ENCODE data around the gene RHBDD3. TPM values are rescaled to one million over a fixed set of nuclear protein-coding genes. Genes with fewer than 3 reads are reported as not detected.

RHBDD3 gene
- 10 to 100 TPM; 52.0 to 61.0 (median 56.8) TPM for total RNA-seq

GRCh38 chr22:29267858-29268510 lies at the start of gene RHBDD3, which contains the start of gene EWSR1:
Gene RHBDD3, minus strand, starts transcription at chr22:29267981. Its CDS starts 2,355 bp downstream, at chr22:29265626.
Gene EWSR1, plus strand, starts transcription at chr22:29268268. Its CDS starts 69 bp downstream, at chr22:29268337.
- Mint-ChIP-seq H3K9me3 (no peaks in the 10 kb centered on the region), H3K4me1 (ENCODE audit: low read depth) (peaks cover 43% of the 10 kb centered on the region), H3K27me3 (ENCODE audit: low read depth) (no peaks in the 10 kb centered on the region), H3K36me3 (ENCODE audit: insufficient read depth) (peaks cover 44% of the 10 kb centered on the region), H3K4me3 (peak within 1 kb of the TSS; percentile 96)
- DNase-seq (peak; percentile 96), ATAC-seq (peak; percentile 87 to 90)

DNA sequence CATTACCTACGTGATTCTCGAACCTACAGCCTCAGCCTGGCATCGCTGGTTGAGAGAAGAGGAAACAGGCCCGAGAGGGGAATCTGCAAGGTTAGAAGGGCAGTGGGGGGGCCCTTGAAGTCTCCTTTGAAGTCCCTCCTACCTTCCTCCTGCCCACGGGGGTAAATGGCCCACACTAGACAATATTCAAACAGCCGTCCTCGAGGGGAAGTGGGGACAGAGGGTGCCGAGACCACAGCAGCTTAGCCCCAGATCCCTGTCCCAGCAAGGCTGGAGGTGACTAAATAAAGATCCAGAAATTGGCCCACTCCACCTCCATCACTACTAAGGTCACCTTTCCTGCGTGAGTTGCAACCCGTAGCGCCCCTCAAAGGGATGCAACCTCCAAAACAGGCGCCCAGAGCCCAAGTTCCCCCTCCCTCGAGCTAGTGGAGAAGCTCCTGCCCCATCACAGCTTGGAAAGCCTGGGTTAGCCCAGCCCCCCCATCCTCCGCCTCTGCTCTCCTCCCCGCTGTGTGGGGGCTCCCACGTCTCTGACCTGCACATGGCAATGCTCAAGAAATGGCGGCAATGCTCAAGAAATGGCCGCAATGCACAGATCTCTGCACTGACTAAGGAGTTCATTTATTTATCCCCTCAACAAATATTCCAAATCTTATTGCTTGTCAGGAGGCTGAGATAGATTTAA lies 48.5 kb upstream of the RHBDD3 start:
- no peaks in the 10 kb centered on the region for H3K9me3 Mint-ChIP-seq
- no peak overlapping the region for H3K4me3 Mint-ChIP-seq
- H3K4me1 Mint-ChIP-seq (ENCODE audit: low read depth): peaks cover 17% of the 10 kb centered on the region
- DNase-seq: no peak
- H3K27me3 Mint-ChIP-seq (ENCODE audit: low read depth): peaks cover 40% of the 10 kb centered on the region
- ATAC-seq: no peak
- H3K36me3 Mint-ChIP-seq (ENCODE audit: insufficient read depth): no peaks in the 10 kb centered on the region

DNA sequence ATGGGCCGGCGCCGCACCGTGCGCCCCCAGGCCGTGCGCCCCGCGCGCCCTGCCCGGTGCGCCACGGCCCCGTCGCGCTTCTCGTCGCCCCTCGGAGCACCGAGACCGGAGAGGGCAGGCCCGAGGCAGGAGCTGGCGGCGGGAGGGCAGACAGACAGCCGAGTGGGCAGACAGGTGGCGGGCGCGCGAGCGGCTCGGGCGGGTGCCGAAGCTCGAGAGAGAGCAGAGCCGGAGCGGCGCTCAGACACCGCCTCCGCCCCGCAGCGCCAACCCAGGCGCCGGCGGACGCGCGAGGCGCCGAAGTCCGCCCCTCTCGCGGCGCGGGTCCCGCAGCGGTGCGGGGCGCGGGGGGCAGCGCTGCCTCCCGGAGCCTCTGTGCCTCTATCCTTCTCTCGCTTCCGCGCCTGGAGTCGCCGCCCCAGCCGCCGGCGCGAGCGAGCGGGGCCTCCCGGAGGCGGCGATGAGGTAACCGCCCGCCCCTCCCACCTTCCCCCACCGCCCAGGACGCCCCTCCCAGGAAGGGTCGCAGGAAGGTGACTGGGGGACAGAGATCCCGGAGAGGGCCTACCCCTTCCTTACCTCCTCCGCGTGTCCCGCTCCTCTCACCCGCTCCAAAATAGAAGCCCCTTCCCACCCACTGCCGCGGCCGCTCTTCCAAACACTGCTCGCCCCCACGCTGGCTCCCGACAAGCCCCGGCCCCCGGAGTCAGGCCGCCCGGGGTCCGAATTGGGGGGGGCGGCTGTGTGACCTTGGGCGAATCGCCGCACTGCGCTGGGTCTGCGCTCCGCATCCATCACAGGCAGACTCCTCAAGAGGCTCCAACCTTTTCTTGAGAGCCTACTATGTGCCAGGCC lies 47.7 kb upstream of the RHBDD3 start, which contains the start of gene RASL10A:
TSS of gene RASL10A (minus strand) at position 412 of the 855 bp plus-strand sequence. CDS start 451 bp downstream, outside the sequence.
- H3K36me3 Mint-ChIP-seq (ENCODE audit: insufficient read depth): no peaks in the 10 kb centered on the region
- H3K4me3 Mint-ChIP-seq: peak within 1 kb of the TSS; percentile 0
- peaks cover 19% of the 10 kb centered on the region for H3K4me1 Mint-ChIP-seq (ENCODE audit: low read depth)
- no peaks in the 10 kb centered on the region for H3K9me3 Mint-ChIP-seq
- DNase-seq: no peak
- peak in 1 of 2 donors; percentile 28 for ATAC-seq
- peaks cover 44% of the 10 kb centered on the region for H3K27me3 Mint-ChIP-seq (ENCODE audit: low read depth)

DNA sequence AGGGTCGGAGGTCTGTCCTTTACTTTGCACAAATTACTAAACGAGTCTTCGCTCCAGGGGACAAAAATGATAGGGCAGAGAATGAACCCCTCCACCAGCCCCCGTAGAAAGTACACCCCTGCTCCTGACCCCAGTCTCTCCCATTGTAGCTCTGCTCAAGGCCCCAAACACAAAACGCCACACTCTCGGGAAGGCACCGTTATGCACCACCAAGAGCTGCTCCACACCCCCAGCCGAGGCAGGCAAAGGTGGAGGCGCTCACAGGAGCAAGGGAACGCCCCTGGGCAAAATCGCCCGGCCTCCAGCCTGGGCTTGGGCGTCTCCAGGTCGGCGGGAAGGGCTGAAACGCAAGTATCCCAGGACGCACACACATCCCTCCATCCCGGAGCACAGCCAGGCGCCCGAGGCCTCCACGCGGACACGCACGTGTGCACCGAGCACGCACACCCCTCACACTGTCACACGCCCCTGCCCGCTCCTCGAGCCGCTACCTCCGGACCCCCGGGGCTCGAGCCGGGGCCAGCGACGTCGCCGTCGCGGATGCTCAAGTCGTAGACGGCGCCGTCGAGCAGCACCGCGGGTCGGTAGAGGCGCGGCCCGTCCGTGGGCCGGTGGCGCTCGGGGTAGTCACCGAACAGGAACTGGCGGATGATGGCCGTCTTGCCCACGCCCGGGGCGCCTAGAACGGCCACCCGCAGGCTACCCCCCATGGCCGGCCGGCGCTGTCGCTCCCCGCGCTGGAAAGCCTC lies 46.9 kb upstream of the RHBDD3 start:
- Mint-ChIP-seq H3K4me3 (peak overlapping the region; percentile 0), H3K36me3 (ENCODE audit: insufficient read depth) (no peaks in the 10 kb centered on the region), H3K4me1 (ENCODE audit: low read depth) (peaks cover 19% of the 10 kb centered on the region), H3K9me3 (no peaks in the 10 kb centered on the region), H3K27me3 (ENCODE audit: low read depth) (peaks cover 44% of the 10 kb centered on the region)
- DNase-seq: no peak
- ATAC-seq: no peak

DNA sequence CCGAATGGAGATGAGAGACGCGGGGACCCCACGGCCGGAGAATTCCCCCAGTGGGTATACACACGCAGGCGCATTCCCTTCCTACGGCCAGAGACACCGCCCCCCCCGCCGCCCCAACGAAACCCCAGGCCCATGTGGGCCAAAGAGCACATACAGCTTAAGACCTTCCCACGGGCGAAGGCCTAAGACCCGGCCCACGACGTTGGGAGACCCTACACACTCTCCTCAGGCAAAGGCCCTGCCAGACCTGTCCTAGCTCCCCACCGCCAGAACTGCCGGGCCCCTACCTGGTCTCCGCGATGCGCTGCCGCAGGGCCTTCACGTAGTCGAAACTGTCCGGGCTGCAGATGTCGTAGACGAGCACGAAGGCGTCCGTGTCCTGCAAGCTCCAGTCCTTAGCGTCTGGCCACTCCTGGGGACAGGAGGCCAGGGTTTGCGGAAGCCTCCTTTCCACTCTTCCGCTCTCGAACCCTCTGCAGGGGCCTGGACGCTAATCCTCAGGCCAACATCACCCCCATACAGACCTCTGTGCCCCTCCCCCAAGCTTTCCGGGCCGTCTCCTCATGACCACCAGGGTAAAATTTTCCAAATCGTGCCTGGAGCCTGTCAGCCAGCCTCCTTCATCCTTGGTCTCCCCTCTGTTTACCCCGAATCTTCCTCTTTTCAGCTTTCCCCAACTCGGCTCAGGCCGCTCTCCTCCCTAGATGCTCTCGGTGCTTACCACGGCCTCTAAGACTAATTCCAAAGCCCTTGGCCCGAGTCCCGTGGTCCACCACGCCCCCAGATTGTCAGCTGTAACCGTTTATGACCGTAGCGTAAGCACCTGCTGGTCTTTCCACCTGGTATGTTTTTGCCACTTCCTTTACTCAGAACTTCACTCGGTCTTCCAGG lies 46.0 kb upstream of the RHBDD3 start:
- no peaks in the 10 kb centered on the region for H3K9me3 Mint-ChIP-seq
- DNase-seq (no peak), ATAC-seq (no peak)
- H3K27me3 Mint-ChIP-seq (ENCODE audit: low read depth): peaks cover 44% of the 10 kb centered on the region
- peak overlapping the region; percentile 0 for H3K4me3 Mint-ChIP-seq
- no peaks in the 10 kb centered on the region for H3K36me3 Mint-ChIP-seq (ENCODE audit: insufficient read depth)
- H3K4me1 Mint-ChIP-seq (ENCODE audit: low read depth): peaks cover 21% of the 10 kb centered on the region

DNA sequence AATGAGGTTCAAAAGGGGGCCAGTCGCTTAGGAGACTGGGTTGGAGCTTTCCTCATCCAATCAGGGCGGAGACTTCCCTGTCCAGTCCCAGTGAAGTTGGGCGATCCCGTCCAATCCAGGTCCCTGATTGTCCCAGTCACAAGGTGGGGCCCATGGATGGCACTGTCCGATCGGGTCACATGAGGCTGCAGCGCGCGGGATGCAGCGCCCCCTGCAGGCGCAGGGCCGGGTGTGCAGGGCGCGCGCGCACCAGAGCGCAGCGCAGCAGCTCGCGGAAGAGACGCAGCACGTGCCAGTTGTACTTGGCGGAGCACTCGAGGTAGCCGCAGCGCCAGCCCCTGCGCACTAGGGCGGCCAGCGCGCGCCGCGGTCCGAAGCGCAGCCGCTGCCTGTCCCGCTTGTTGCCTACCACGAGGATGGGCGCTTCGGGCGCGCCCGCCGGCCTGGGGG lies 45.4 kb upstream of the RHBDD3 start:
- Mint-ChIP-seq H3K4me1 (ENCODE audit: low read depth) (peaks cover 26% of the 10 kb centered on the region), H3K27me3 (ENCODE audit: low read depth) (peaks cover 44% of the 10 kb centered on the region), H3K4me3 (no peak overlapping the region), H3K9me3 (no peaks in the 10 kb centered on the region), H3K36me3 (ENCODE audit: insufficient read depth) (no peaks in the 10 kb centered on the region)
- no peak for DNase-seq
- ATAC-seq: peak; percentile 39 to 42

GRCh38 chr22:29312218-29313125 lies 44.7 kb upstream of the RHBDD3 start:
- no peaks in the 10 kb centered on the region for H3K9me3 Mint-ChIP-seq
- no peak overlapping the region for H3K4me3 Mint-ChIP-seq
- no peaks in the 10 kb centered on the region for H3K36me3 Mint-ChIP-seq (ENCODE audit: insufficient read depth)
- no peak for DNase-seq
- peaks cover 44% of the 10 kb centered on the region for H3K27me3 Mint-ChIP-seq (ENCODE audit: low read depth)
- ATAC-seq: no peak
- peaks cover 27% of the 10 kb centered on the region for H3K4me1 Mint-ChIP-seq (ENCODE audit: low read depth)

GRCh38 chr22:29311464-29312217 lies 43.9 kb upstream of the RHBDD3 start:
- Mint-ChIP-seq H3K36me3 (ENCODE audit: insufficient read depth) (no peaks in the 10 kb centered on the region), H3K4me3 (no peak overlapping the region), H3K9me3 (no peaks in the 10 kb centered on the region), H3K27me3 (ENCODE audit: low read depth) (peaks cover 40% of the 10 kb centered on the region), H3K4me1 (ENCODE audit: low read depth) (peaks cover 29% of the 10 kb centered on the region)
- DNase-seq (no peak), ATAC-seq (no peak)

DNA sequence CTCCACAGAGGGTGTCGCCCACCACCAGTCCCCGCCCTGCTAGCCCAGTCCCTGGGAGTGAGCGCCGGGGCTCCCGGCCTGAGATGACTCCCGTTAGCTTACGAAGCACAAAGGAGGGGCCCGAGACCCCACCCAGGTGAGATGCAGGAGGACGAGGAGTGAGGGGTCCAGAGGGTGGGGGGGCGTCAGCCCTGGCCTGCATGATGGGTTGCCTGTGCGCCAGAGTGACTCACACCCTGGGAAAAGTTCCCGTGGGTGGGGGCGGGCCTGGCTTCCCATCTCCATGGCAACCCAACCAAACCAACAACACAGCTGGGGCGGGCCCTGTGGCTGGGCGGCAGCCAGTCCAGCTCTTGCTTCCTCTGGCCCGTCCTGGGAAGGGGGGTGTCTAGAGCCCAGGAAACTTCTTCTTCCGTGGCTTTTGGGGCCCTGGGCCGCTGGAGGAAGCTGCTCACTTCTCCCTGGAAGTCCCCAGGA lies 43.1 kb upstream of the RHBDD3 start:
- H3K36me3 Mint-ChIP-seq (ENCODE audit: insufficient read depth): no peaks in the 10 kb centered on the region
- no peaks in the 10 kb centered on the region for H3K9me3 Mint-ChIP-seq
- DNase-seq (peak; percentile 58), ATAC-seq (peak; percentile 28 to 37)
- H3K27me3 Mint-ChIP-seq (ENCODE audit: low read depth): peaks cover 39% of the 10 kb centered on the region
- H3K4me3 Mint-ChIP-seq: no peak overlapping the region
- H3K4me1 Mint-ChIP-seq (ENCODE audit: low read depth): peaks cover 29% of the 10 kb centered on the region

DNA sequence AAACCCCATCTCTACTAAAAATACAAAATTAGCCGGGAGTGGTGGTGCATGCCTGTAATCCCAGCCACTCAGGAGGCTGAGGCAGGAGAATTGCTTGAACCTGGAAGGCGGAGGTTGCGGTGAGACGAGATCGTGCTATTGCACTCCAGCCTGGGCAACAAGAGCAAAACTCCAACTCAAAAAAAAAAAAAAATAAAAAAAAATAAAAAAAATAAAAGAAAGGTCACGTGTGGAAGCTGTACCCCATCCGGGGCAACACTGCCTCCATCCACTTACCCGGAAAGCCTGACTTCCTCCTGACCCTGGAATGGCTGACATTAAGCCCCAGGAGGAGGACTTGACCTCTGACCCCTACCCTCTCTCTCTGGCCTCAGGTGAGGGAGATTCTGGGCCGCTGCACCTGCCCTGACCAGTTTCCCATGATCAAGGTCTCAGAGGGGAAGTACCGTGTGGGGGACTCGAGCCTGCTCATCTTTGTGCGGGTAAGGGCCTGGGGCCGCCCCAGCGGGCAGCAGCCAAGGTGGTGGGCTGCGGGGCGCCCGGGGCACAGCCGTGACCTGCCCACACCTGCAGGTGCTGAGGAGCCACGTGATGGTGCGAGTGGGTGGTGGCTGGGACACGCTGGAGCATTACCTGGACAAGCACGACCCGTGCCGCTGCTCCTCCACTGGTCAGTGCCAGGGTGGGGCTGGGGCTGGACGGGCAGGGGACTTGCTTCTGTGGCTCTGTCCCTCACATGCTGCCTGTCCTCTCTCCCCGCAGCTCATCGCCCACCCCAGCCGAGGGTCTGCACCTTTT lies 42.5 kb upstream of the RHBDD3 start:
- Mint-ChIP-seq H3K4me1 (ENCODE audit: low read depth) (peaks cover 29% of the 10 kb centered on the region), H3K9me3 (no peaks in the 10 kb centered on the region)

More for the DNA sequence above, 42.5 kb upstream of the RHBDD3 start:
- DNase-seq (no peak), ATAC-seq (no peak)
- H3K4me3 Mint-ChIP-seq: no peak overlapping the region
- H3K36me3 Mint-ChIP-seq (ENCODE audit: insufficient read depth): no peaks in the 10 kb centered on the region
- peaks cover 45% of the 10 kb centered on the region for H3K27me3 Mint-ChIP-seq (ENCODE audit: low read depth)

All from activated T-cell treated with anti-CD3 and anti-CD28 coated beads, Interleukin-2, amount 50 U/mL, for 4 hours (primary cell).